Amniotic stem cell (primary cell): Measurements from ENCODE around the gene PRR35.

ENCODE experiments used
- DNase-seq: peaks from one replicate; lab custom pipeline; 2025; lab: John Stamatoyannopoulos, UW

Gene PRR35

GRCh38 chr16:564690-565418 is 4.7 kb downstream of the PRR35 start:
- no peak for DNase-seq

- DNase-seq = no peak
Measured at GRCh38 chr16:565419-566330, 5.5 kb downstream of the PRR35 start.

- no peak for DNase-seq
Measured at GRCh38 chr16:566475-567372, 6.5 kb downstream of the PRR35 start, which contains the start of gene NHLRC4. Gene NHLRC4 (plus strand): TSS chr16:567005. CDS start chr16:568048, 1,043 bp downstream.

- DNase-seq = no peak
Measured at GRCh38 chr16:567373-568256, 7.4 kb downstream of the PRR35 start.

- DNase-seq = no peak
Measured at GRCh38 chr16:568401-569258, 8.4 kb downstream of the PRR35 start.

GRCh38 chr16:569445-570254 is 9.5 kb downstream of the PRR35 start, which contains the start of gene PIGQ:
Gene PIGQ (plus strand): TSS chr16:569968. CDS start chr16:574075, 4,107 bp downstream.
- DNase-seq = peak; percentile 56

- no peak for DNase-seq
Measured at GRCh38 chr16:572865-573650, 12.9 kb downstream of the PRR35 start.

- no peak for DNase-seq
Measured at GRCh38 chr16:574021-574760, 14.0 kb downstream of the PRR35 start.

GRCh38 chr16:575354-576196 is 15.4 kb downstream of the PRR35 start:
- no peak for DNase-seq

- DNase-seq = no peak
Measured at GRCh38 chr16:576197-576822, 16.1 kb downstream of the PRR35 start.

GRCh38 chr16:576823-577201 is 16.6 kb downstream of the PRR35 start:
- no peak for DNase-seq

- no peak for DNase-seq
Measured at GRCh38 chr16:577796-578195, 17.6 kb downstream of the PRR35 start.

- DNase-seq = no peak
Measured at GRCh38 chr16:578232-578869, 18.2 kb downstream of the PRR35 start.

GRCh38 chr16:578870-579405 is 18.7 kb downstream of the PRR35 start:
- DNase-seq = no peak
